22Rv1 (cell line): Measurements from ENCODE around the gene UXS1.

Experiments
- H3K27ac ChIP-seq: fragments of 450-650 bp; 2 replicates; pipeline ENCODE4 v1.5.1; 2017
- ZFX ChIP-seq: fragments of 450-650 bp; IDR thresholded peaks from 2 replicates; pipeline ENCODE4 v1.6.1; 2017; ENCODE audit warnings: antibody characterized with exemption, borderline replicate concordance
- TF ChIP-seq, protein P1 (sequence below): fragments of 450-650 bp; IDR thresholded peaks from 2 replicates; pipeline ENCODE4 v1.5.1; 2017; ENCODE audit warnings: mild to moderate bottlenecking

Gene UXS1

GRCh38 chr2:106068451-106068850 is 125.7 kb downstream of the UXS1 start:
- H3K27ac ChIP-seq: no peak overlapping the region
- TF ChIP-seq ZFX: no peak
- TF ChIP-seq, protein P1, sequence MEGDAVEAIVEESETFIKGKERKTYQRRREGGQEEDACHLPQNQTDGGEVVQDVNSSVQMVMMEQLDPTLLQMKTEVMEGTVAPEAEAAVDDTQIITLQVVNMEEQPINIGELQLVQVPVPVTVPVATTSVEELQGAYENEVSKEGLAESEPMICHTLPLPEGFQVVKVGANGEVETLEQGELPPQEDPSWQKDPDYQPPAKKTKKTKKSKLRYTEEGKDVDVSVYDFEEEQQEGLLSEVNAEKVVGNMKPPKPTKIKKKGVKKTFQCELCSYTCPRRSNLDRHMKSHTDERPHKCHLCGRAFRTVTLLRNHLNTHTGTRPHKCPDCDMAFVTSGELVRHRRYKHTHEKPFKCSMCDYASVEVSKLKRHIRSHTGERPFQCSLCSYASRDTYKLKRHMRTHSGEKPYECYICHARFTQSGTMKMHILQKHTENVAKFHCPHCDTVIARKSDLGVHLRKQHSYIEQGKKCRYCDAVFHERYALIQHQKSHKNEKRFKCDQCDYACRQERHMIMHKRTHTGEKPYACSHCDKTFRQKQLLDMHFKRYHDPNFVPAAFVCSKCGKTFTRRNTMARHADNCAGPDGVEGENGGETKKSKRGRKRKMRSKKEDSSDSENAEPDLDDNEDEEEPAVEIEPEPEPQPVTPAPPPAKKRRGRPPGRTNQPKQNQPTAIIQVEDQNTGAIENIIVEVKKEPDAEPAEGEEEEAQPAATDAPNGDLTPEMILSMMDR: no peak

GRCh38 chr2:106065983-106066820 is 127.9 kb downstream of the UXS1 start:
- no peak for TF ChIP-seq ZFX
- TF ChIP-seq, protein P1: no peak
- no peak overlapping the region for H3K27ac ChIP-seq

DNA sequence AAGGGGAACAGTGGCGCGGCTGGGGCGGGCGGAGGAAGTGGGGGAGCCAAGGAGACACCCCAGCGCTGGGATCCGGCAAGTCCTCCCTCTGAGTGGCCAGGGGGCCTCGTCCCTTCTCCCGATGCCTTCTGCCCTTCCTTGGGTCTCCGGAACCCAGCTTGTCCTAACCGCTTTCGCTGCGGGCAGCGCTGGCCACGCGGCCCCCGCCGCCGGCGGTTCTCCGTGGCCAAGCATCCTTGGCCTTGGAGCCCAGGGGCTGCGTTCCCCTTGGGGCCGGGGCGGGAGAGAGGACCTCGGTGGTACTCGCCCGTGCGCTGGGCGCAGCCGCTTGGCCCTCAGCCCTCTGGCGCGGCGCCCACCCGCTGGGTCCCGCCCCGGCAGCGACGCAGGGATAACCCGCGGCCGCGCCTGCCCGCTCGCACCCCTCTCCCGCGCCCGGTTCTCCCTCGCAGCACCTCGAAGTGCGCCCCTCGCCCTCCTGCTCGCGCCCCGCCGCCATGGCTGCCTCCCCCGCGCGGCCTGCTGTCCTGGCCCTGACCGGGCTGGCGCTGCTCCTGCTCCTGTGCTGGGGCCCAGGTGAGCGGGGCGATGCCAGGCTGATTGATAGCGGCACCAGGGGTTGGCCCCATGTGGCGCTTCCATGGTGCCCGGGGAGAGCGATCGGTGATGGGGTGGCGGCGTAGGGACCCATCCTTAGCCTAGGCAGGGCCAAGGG is 128.7 kb downstream of the UXS1 start:
- no peak overlapping the region for H3K27ac ChIP-seq
- no peak for TF ChIP-seq ZFX
- TF ChIP-seq, protein P1: no peak

- no peak for TF ChIP-seq ZFX
- TF ChIP-seq, protein P1: no peak
- H3K27ac ChIP-seq: no peak overlapping the region
These were observed 130.9 kb downstream of the UXS1 start for GRCh38 chr2:106063181-106063580.

DNA sequence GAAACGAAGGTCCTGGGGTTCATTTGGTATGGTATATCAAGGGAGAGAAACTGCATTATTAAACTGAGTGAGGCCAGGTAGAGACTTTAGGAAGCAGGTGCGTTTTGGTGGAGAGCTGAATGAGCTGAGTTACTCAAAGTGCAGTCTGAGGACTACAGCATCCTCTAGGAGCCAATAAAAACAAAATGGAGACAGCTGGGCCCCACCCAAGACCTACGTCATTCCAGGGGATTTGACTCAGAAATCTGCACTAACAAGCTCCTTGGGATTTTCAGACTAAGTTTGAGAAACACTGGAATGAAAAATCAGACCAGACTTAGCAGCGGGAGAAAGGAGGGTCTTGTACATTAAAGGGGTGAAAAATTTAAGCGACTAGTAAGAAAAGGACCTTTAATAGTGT is 131.5 kb downstream of the UXS1 start:
- no peak for TF ChIP-seq ZFX
- TF ChIP-seq, protein P1: no peak
- no peak overlapping the region for H3K27ac ChIP-seq

GRCh38 chr2:106061611-106062349 is 132.3 kb downstream of the UXS1 start:
- TF ChIP-seq, protein P1: no peak
- TF ChIP-seq ZFX: no peak

More at GRCh38 chr2:106061611-106062349, 132.3 kb downstream of the UXS1 start:
- H3K27ac ChIP-seq: no peak overlapping the region
